Measurements from ENCODE around the gene PDE8A.
"Not testable (repeated sequence)": the region's sequence is repeated elsewhere in the genome, so short reads cannot be mapped to it uniquely, and the experiment has no call there.

PDE8A gene

DNA sequence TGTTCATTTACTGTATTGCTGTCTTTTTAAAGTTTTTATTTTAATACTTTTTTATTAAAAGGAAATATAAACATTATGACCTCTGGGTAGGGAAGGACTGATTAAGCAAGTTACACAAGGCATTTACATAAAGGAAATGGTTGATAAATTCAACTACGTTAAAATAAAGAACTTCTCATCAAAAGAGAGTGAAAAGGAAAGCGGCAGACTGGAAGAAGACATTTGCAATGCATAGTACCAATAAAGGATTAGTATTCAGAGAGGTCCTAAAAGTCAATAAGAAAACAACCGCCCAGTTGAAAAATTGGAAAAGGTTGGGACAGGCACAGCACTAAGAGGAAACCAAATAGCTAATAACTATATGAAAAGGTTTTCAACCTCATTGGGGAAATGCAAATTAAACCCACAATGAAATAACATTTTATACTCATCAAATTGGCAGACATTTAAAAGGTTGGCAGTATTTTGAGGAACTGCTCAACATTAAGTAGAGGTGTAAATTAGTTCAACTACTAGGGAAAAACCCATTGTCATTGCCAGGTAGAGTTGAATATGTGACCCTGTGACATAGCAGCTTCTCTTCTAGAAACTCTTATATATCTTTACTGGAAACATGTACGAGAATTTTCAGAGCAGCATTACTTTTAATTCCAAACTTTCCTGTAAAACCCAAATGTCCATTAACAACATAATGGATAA, 9.5 kb downstream of the PDE8A start:
- no peak for DNase-seq

DNA sequence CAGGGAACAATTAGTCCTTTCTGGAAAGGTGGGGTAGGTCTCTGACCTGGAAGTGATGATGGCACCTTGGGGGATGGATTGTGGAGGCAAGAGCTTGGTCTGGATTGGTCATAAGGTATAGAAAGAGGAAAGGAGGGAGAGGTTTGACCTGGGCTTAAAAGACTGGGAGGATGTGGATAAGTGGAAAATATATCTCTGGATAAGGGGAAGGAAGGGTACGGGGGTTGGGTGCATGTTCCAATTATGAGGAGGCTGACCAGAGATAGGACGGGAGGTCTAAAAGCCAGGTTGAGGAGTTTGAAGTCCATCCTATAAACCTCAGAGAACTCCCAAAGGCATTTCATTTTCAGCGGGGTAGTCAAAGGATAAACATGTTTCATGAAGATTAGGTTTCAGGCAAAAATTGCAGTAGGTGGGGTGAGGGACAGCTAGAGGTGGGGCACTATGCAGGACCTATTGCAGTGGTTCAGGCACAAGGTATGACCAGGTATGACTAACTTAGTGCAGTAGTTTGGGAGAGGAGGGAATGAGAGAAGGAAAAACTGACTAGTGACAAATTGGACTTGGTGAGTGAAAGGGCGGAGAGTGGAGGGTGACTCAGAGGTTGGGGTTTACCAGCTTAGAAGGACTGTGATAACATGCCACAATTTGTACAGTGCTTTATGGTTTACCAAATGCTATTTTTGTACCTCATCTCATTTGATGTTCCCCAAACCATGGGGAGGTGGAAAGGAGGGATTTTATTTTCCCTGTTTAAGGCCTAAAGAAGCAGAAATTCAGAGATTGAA, 10.7 kb downstream of the PDE8A start:
- peak; percentile 78 for DNase-seq

DNA sequence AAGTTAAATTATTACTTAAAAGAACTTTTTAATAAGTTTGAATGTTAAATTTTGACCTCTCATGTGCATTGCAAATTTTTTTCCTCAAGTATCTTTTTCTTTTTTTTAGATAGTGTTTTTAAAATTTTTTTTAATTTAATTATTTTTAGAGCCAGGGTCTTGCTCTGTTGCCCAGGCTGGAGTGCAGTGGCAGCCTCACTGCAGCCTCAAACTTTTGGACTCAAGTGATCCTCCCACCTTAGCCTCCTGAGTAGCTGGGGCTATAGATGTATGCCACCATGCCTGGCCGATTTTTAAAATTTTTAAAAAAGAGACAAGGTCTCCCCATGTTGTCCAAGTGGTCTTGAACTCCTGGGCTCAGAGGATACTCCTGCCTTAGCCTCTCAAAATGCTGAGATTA, 14.4 kb downstream of the PDE8A start:
- no peak for DNase-seq

DNA sequence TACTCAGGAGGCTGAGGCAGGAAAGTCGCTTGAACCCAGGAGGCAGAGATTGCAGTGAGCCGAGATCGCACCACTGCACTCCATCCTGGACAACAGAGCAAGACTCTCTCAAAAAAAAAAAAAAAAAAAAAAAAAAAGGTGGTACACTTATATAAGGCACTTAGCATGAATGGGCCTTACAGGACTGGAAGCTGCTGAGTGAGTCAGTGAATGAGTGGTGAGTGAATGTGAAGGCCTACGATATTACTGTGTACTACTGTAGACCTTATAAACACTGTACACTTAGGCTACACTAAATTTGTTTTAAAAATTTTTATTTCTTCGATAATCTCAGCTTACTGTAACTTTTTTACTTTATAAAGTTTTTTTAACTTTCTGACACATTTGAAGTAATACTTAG, 15.1 kb downstream of the PDE8A start:
- DNase-seq: peak; percentile 44

DNA sequence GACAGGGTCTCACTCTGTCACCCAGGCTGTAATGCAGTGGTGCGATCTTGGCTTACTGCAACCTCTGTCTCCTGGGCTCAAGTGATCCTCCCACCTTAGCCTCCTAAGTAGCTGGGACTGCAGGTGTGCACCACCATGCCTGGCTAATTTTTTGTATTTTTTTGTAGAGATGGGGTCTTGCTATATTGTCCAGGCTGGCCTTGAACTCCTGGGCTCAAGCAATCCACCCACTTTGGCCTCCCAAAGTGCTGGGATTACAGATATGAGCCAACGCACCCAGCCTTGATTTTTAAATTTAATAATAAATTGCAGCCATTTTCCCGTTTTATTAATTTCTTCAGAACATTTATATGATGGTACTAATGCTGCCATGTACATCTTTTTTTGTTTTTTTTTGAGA, 15.6 kb downstream of the PDE8A start:
- not testable (repeated sequence) for DNase-seq

DNA sequence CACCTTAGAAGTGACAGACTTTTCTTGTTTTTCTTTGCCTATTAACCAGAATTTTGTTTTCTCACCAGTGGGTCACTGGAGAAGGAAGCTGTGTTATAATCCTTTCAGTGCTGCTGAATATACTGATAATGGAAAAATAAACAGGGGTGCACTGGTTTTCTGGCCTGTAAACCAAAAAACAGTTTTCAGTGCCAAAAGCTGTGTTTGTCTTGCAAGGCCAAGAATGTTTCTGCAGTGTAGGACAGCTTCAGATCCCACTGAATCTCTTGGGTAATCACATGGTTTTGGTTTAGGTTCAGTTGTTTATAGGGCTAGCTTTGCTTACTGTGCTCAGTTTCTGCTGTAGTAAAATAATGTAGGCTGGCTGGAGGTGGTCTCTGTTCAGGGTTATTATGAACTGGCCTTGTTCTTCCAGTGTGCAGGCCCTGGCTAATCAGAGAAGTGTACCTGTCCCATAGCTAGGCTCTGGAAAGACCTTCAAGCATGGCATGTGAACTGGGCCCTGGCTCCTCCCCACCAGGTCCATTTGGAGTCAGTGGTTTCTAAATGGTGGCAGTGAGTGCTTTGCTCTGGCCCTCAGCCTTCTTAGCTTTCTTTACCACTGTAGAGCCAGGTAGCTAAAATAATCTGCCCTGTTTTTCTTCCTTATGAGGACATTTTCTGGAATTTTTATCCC, 18.7 kb downstream of the PDE8A start:
- DNase-seq: no peak

DNA sequence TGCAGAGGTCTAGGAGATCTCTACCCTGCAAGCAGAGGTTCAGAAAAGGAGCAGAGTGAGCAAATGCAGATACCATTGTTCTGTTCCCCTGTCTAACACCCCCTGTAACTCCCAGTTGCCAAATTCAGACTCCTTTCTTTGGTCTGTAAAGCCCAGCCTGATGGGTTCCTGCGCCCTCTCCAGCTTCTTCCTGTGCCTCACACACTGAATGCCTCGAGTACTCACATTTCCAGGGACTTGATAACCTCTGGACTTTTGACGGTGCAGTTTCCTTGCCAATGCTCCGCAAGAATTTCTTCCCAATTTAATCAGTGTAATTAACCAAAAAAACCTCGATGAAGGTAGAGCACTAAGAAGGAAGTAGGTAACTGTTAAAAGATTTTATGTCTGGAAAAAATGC, 19.3 kb downstream of the PDE8A start:
- no peak for DNase-seq

DNA sequence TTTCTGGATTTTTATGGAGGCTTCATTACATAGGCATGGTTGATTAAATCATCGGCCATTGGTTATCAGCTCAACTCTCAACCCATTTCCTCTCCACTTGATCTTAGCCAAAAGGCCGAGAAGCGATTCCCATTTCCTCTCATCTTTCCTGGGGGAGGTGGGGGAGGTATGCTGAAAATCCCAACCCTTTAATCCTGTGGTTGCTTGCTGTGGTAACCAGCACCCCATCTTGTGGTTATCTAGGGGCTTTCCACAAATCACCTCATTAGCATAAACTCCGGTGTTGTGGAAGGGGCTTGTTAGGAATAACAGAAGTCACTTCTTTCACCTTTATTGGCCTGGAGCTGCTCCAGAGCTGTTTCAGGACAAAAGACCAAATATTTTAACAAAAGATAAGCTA, 20.9 kb downstream of the PDE8A start:
- peak; percentile 24 for DNase-seq

DNA sequence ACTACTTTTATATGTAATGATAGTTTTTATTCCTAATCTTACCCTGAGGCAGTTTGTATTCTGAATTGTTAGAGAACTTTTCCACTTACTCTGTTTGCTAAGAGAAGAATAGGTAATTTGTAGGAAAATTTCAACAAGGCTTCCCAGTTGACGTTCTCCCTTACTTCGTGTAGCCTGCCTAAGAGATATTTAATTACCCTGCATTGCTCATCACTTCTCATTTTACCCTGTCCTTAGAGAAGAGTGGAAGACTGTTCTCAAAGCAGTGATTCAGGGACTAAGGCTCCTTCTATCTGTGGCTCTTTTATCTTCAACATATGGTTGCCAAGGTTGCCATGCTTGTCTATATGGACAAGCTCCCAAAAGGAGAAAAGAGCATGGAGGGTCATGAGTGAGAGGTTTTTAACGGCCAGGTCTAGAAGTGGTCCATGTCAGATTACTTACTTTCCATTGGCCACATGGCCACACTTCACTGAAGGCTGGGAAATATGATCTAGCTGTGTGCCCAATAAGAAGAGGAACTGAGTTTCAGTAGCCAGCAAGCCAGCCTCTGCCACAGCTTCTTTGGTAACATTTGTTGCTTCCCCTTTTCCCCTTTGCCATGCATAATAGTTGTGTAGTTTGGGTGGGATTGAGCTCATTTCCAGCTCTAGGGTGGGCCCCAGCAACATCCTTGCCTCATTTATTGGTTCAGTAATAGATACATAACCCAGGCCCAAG, 22.1 kb downstream of the PDE8A start:
- no peak for DNase-seq

DNA sequence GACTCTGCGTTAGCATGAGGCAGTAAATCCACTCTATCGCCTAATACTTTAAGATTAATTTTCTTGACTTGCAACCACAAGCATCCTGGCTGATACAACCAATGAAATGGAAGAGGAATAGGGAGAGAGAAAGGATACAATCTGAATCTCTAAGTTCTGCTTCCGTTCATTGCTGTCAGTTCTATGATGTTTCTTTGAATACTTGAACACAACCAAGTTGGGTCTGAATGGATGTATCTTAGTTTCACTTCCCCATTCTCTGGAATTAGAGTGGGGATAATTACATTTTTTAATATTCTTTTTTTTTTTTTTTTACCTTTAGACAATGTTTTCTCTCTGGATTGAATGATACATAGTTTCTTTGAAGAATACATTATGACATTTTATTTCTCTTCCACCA, 22.9 kb downstream of the PDE8A start:
- no peak for DNase-seq

DNA sequence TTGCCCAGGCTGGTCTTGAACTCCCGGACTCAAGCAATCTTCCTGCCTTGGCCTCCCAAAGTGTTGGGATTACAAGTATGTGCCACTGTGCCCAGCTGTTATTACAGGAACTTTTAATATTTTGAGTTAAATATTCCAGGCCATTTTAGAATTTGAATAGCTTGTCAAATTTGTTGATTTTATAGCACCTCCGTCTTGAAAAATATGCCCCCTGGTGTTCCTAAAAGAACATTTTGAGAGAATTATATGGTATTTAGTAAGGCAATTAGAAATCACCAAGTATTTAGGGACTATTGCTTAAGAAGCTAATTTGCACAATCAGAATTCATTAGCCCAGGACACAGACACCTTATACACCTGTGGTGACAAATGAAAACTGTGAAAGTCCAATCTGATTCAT, 23.7 kb downstream of the PDE8A start:
- no peak for DNase-seq

DNA sequence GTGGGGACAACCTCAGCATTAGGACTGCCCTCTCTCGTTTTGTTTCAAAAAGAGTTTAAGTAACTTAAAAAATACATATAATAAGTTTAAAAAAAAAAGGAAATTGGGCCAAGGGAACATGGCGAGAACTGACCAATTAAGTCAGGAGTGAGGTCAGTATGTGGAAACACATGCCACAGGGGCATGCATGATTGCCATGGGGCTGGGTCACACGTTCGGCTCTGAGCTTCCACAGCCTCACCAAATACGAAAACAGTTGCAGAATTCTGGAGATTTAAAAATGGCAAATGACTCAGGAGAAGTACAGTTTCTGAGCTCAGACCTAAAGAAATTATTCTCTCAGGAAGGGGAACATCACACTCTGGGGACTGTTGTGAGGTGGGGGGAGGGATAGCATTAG, 24.1 kb downstream of the PDE8A start:
- DNase-seq: no peak

DNA sequence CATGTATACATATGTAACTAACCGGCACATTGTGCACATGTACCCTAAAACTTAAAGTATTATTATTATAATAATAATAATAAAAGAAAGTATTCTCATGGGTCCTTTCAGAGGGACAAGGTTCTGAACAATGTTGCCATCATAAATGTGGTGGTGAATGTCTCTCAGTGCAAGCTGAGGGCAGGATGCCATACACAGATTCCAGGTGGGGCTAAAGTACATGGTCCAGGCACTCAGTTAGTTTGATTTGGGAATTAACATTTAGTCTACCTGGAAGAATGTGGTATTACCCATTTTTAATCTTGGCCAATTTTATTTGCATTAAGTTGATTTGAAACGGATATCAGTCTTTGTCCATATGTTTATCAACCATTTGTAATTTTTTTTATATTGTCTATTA, 24.5 kb downstream of the PDE8A start:
- no peak for DNase-seq

DNA sequence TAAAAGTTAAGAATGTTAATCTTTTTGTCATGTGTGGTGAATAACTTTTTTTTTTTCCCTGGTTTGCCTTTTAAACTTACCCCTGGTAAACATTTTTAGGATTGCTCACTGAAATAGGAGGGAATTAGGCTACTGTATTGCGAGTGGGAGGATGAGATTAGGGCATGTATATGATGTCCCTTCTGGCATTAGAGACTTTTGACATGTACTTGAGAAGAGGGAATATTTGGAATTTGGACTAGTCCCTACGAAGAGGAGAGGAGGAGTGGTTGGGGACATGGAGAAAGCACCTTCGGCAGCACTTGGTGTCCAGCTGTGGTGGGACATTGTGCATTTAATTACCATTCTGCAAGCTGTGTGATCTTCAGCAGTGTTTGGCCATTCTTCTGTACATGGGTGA, 25.0 kb downstream of the PDE8A start:
- no peak for DNase-seq

DNA sequence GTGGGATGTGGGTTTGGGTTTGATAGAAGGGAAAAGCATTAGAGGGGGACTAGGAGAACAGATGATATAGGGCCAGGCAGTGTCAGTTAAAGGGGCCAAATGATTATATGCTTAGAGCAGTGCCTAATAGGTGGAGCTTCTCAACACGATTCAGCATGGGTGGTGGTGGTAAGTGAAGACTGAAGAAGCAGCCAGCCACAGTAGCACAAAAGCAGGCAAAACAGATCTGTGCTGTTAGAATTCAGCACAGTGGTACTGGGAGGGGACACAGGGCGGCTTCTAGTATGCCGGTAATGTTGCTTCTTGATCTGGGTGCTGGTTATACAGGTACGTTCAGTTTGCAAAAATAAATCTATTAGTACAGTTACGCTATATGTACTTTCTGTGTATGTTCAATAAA, 25.5 kb downstream of the PDE8A start:
- no peak for DNase-seq

DNA sequence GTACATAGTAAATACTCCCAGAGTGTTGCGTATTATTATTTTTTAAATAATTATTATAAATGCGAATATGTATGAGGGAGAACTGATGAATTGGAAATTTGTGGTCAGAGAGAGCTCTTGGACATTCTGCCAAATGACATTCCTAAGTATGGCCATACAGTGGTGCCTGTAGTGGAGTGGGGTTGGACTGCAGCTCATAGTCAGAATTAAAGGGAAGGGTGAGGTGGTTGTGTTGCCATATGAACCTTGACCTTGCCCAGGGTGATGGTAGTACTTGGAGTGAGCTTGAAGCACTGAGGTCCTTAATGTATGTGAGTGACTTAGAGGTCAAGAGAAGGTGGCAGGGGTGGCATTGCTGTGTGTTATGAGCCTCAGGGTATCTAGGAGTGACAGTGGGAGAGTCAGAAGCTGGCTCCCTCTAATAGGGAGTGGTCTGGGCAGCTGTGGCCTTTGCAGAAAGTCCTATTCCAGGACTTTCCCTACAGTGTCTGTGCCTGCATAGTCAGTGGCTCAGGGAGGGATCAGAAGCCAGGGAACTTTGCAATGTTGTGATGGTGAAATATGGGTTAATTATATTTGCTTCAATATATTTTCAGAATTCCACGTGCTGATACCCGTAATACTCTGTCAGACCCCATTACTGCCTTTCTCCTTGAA, 26.2 kb downstream of the PDE8A start:
- DNase-seq: no peak

DNA sequence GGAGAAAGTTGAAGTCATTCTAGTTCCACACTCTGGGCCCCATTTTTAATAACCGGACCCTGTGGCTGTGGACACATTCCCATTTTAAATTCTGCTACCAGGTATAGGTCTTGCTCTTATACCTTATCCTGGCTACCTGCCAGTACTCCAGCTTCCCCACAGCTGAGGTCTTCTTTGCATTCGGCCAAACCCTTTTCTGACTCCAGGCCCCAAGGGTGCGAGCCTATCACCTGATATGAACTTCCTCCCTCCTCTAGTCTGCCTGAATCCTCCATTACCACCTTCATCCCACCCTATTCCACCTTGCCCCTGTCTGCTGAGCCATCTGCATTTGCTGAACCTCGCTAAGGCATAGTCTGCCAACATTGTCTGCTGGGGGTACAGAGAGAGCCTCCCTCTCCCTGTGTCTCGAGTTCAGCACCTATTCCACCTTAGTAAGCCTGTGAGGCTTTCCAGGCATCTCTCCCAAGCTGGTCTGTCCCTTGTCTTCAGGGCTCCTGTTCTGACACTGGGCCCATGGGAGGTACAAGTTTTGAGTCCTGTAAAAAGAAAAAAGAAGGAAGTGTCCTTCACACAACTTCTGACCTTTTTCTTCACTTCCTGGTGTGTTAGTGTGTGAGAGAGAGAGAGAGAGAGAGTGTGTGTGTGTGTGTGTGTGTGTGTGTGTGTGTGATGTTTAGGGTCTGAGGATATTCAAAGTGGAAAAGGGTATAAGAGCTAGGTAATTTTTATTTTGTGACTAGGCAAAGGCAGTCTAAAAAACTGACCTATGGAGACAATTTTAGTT, 27.0 kb downstream of the PDE8A start:
- no peak for DNase-seq

DNA sequence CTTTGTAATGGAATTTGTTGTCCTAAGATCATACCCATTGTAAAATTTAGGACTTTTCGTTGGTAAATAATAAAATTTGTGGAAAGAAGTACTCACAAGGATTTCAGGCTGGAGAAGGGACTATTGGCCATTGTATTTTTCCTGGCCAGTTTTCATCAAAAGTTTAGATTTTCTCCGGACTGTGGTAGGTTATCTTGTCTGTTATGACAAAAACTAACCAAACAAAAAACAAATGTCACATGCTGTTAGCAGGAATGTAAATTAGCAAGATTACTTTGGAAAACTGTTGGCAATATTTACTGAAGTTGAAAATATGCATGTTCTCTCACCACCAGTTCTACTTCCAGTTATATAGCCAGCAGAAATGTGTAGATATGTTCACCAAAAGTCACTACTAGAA, 27.8 kb downstream of the PDE8A start:
- DNase-seq: no peak

DNA sequence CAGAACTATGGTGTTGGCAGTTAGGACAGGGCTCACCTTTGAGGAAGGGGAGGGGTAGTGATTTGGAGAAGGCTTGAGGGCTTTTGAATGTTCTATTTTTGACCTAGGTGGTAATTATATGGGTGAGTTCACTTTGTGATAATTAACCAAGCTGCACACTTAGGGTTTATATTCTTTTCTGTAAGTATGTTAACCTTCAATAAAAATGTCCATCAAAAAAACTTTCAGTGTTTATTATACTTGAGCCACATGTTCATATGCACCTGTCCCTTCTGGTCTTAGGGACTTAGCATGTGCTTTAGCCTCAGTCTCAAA, 28.4 kb downstream of the PDE8A start:
- DNase-seq: no peak

DNA sequence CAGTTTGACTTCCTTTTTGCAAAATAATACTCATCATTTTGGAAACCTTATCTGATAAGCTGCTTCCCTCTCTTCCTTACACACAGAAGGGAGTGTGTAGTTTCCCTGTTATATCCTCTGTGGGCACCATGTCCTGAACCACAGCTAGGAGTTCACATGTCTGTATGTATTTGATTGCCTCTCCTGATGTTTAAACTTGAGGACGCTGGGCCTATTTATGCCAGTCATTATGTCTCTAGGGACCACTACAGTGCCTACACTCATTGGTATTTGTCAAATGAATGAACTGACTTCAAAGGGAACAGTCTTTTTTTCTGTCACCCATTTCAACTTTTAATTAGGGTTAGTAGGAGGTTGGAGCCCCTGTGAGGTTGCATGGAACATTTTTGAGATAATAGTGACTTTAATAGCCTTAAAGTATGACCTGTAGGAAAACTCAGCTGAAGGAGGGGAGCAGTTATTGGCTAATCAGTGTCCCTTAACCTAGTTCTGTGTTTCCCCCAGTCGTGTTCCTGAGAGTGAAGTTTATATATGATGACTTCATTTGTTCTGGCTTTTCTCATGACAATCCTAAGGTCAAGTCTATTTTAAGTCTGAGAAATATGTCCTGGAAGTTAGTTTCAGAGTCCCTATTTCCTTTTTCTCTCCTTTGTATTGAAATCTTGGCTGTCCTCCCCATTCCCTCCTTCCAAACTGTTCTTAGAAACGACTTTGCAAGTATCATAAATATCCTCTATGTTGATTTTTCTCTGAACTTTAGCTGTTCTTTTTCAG, 28.9 kb downstream of the PDE8A start:
- DNase-seq: peak; percentile 49

DNA sequence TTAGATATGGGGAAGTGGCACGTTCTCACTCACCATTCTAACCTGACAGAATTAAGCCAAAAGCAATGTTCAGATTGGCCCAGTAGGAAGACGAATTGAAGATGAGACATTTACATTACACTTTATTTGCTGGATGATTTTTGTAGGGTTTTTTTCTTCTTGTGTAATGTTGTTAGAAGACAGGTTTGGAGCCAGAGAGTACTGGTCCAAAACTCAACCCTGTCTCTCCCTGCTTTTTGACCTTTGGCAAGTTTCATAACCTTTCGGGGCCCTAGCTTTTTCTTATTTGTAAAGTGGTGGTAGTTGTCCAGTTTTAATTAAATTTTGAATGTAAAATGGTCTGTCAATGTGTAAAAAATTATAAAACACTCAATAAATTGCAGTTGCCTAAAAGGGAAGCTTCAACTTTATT, 29.5 kb downstream of the PDE8A start:
- no peak for DNase-seq

Data from fibroblast of skin of right biceps (primary cell).